ENCODE data around the gene NEK1. TPM values are rescaled to one million over a fixed set of nuclear protein-coding genes. Genes with fewer than 3 reads are reported as not detected.

Gene NEK1
- total RNA-seq, 2 donors from 2014 or later = 12.2 to 15.1 TPM

- peaks cover 4% of the 10 kb centered on the region for H3K36me3 ChIP-seq (ENCODE audit: control insufficient read depth, insufficient read depth, low read length)
- Mint-ChIP-seq H3K4me1 (no peaks in the 10 kb centered on the region), H3K36me3 (ENCODE audit: low read depth) (peaks cover 21% of the 10 kb centered on the region), H3K27ac (no peak overlapping the region), H3K4me3 (no peak overlapping the region), H3K27me3 (ENCODE audit: insufficient read depth) (no peaks in the 10 kb centered on the region), H3K9me3 (peaks cover 13% of the 10 kb centered on the region)
- no peak overlapping the region for H3K27ac ChIP-seq (ENCODE audit: low read depth, low read length)
- no peaks in the 10 kb centered on the region for H3K9me3 ChIP-seq (ENCODE audit: control insufficient read depth, low read length)
- no peak for TF ChIP-seq CTCF (conservative IDR thresholded peaks at IDR 0.05)
- no peak overlapping the region for H3K9ac ChIP-seq (ENCODE audit: extremely low read depth, low read length, poor library complexity, severe bottlenecking)
- H3K4me3 ChIP-seq (ENCODE audit: low read length) = no peak overlapping the region
- 93 to 95% methylated on average over 3 to 4 of the region's 4 CpGs for WGBS, 2 experiments (ENCODE audit: insufficient coverage in 1 of 2, insufficient read length in 1 of 2)
- DNase-seq = no peak
- no peaks in the 10 kb centered on the region for H3K4me1 ChIP-seq (ENCODE audit: control insufficient read depth, insufficient read depth, low read length)
- H3K27me3 ChIP-seq (ENCODE audit: control insufficient read depth, insufficient read depth, low read length, poor library complexity, severe bottlenecking) = no peaks in the 10 kb centered on the region
Observed at GRCh38 chr4:169567916-169568315, 44.5 kb downstream of the NEK1 start.

- H3K27me3 Mint-ChIP-seq (ENCODE audit: insufficient read depth) = no peaks in the 10 kb centered on the region
Observed at GRCh38 chr4:169566021-169566818, 46.2 kb downstream of the NEK1 start.

GRCh38 chr4:169565606-169566005 lies 46.8 kb downstream of the NEK1 start:
- Mint-ChIP-seq H3K4me3 (no peak overlapping the region), H3K4me1 (no peaks in the 10 kb centered on the region), H3K36me3 (ENCODE audit: low read depth) (peaks cover 7% of the 10 kb centered on the region), H3K27me3 (ENCODE audit: insufficient read depth) (no peaks in the 10 kb centered on the region), H3K27ac (no peak overlapping the region), H3K9me3 (peaks cover 9% of the 10 kb centered on the region)
- Histone ChIP-seq H3K36me3 (ENCODE audit: control insufficient read depth, insufficient read depth, low read length) (no peaks in the 10 kb centered on the region), H3K27ac (ENCODE audit: low read depth, low read length) (no peak overlapping the region), H3K4me3 (ENCODE audit: low read length) (no peak overlapping the region), H3K9ac (ENCODE audit: extremely low read depth, low read length, poor library complexity, severe bottlenecking) (no peak overlapping the region), H3K9me3 (ENCODE audit: control insufficient read depth, low read length) (no peaks in the 10 kb centered on the region), H3K4me1 (ENCODE audit: control insufficient read depth, insufficient read depth, low read length) (no peaks in the 10 kb centered on the region), H3K27me3 (ENCODE audit: control insufficient read depth, insufficient read depth, low read length, poor library complexity, severe bottlenecking) (no peaks in the 10 kb centered on the region)
- no peak for TF ChIP-seq CTCF (conservative IDR thresholded peaks at IDR 0.05)
- DNase-seq = no peak
- 93% methylated on average over 1 of the region's 3 CpGs; no CpG with 5 or more reads in 1 of the 2 experiments for WGBS, 2 experiments (ENCODE audit: insufficient coverage in 1 of 2, insufficient read length in 1 of 2)

More at GRCh38 chr4:169566021-169566818, 46.2 kb downstream of the NEK1 start:
- Mint-ChIP-seq H3K27ac (no peak overlapping the region), H3K4me1 (no peaks in the 10 kb centered on the region), H3K9me3 (peaks cover 12% of the 10 kb centered on the region), H3K4me3 (no peak overlapping the region), H3K36me3 (ENCODE audit: low read depth) (peaks cover 7% of the 10 kb centered on the region)
- Histone ChIP-seq H3K9me3 (ENCODE audit: control insufficient read depth, low read length) (no peaks in the 10 kb centered on the region), H3K4me1 (ENCODE audit: control insufficient read depth, insufficient read depth, low read length) (no peaks in the 10 kb centered on the region), H3K9ac (ENCODE audit: extremely low read depth, low read length, poor library complexity, severe bottlenecking) (no peak overlapping the region), H3K4me3 (ENCODE audit: low read length) (no peak overlapping the region), H3K36me3 (ENCODE audit: control insufficient read depth, insufficient read depth, low read length) (no peaks in the 10 kb centered on the region), H3K27ac (ENCODE audit: low read depth, low read length) (no peak overlapping the region), H3K27me3 (ENCODE audit: control insufficient read depth, insufficient read depth, low read length, poor library complexity, severe bottlenecking) (no peaks in the 10 kb centered on the region)
- WGBS, 2 experiments (ENCODE audit: insufficient coverage in 1 of 2, insufficient read length in 1 of 2) = 49 to 100% methylated on average over 1 to 2 of the region's 2 CpGs
- peak; percentile 53 for DNase-seq
- TF ChIP-seq CTCF (conservative IDR thresholded peaks at IDR 0.05) = peak; percentile 86

Data from endodermal cell (in vitro differentiated cells).